Fibroblast of villous mesenchyme (primary cell): ENCODE measurements around the gene DGKZ. TPM values are rescaled to one million over a fixed set of nuclear protein-coding genes. Genes with fewer than 3 reads are reported as not detected.

Experiments used
- DNase-seq: peaks from one replicate; pipeline ENCODE4 v3.0.0-alpha.2; 2010; ENCODE audit warnings: low read depth
- H3K4me3 ChIP-seq: 2 replicates; pipeline ENCODE4 v1.5.1; 2011; ENCODE audit warnings: low read depth, mild to moderate bottlenecking, low read length
- CTCF ChIP-seq: IDR thresholded peaks from 2 replicates; pipeline ENCODE4 v1.5.1; 2012; ENCODE audit warnings: low read depth, mild to moderate bottlenecking, low read length; ENCODE audit not compliant: insufficient read depth
- total RNA-seq: library from RNA; depleted of rRNA; stranded (reverse); fragments of >200 nt; gene quantifications from 2 replicates; pipeline ENCODE4 v1.2.3, GENCODE V29; 2012

DGKZ gene
- total RNA-seq, 1 donor = 50.1 TPM

GRCh38 chr11:46393231-46393616, 46.0 kb downstream of the DGKZ start:
- DNase-seq = no peak
- no peak for TF ChIP-seq CTCF
- peak overlapping the region; percentile 56 for H3K4me3 ChIP-seq

GRCh38 chr11:46393759-46394158, 46.5 kb downstream of the DGKZ start:
- H3K4me3 ChIP-seq = no peak overlapping the region
- no peak for DNase-seq
- TF ChIP-seq CTCF = no peak

GRCh38 chr11:46397526-46397925, 50.3 kb downstream of the DGKZ start:
- DNase-seq = no peak
- TF ChIP-seq CTCF = no peak

GRCh38 chr11:46402957-46403902, 56.0 kb downstream of the DGKZ start:
- DNase-seq = no peak
- no peak for TF ChIP-seq CTCF
- no peak overlapping the region for H3K4me3 ChIP-seq

More at GRCh38 chr11:46397526-46397925, 50.3 kb downstream of the DGKZ start:
- H3K4me3 ChIP-seq = no peak overlapping the region

GRCh38 chr11:46404476-46405017, 57.3 kb downstream of the DGKZ start:
- no peak for DNase-seq
- no peak for TF ChIP-seq CTCF
- H3K4me3 ChIP-seq = no peak overlapping the region

- no peak for TF ChIP-seq CTCF
- H3K4me3 ChIP-seq = no peak overlapping the region
- DNase-seq = no peak
Observed at GRCh38 chr11:46407635-46408034, 60.4 kb downstream of the DGKZ start.
